MV-4-11 (cell line): Measurements from ENCODE around the gene PRC1.
A peak's percentile ranks its signal among the peaks of the same experiment; 100 is the strongest.

Experiments
- DNase-seq: peaks from one replicate; lab custom pipeline; 2025; lab: John Stamatoyannopoulos, UW

Gene PRC1

DNA sequence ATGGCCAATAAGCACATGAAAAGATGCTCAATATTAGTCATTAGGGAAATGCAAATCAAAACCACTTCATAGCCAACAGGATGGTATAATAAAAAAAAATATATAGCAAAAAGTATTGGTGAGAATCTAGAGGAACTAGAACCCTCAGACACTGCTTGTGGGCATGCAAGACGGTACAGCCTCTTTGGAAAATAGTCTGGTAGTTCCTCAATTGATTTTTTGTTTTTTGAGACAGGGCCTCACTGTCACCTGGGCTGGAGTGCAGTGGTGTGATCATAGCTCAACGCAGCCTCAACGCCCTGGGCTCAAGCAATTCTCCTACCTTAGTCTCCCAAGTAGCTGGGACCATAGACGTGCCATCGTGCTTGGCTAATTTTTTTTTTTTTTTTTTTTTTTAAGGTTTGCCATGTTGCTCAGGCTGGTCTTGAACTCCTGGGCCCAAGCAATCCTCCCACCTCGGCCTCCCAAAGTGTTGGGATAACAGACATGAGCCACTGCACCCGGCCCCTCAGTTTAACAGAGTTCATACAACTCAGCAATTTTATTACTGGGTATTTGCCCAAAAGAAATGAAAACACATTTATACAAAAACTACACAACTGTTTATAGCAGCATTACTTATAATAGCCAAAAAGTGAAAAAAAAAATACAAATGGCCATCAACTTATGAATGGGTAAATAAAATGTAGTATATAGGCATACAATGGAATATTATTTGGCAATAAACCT lies 5.1 kb downstream of the PRC1 start:
- peak; percentile 36 for DNase-seq

DNA sequence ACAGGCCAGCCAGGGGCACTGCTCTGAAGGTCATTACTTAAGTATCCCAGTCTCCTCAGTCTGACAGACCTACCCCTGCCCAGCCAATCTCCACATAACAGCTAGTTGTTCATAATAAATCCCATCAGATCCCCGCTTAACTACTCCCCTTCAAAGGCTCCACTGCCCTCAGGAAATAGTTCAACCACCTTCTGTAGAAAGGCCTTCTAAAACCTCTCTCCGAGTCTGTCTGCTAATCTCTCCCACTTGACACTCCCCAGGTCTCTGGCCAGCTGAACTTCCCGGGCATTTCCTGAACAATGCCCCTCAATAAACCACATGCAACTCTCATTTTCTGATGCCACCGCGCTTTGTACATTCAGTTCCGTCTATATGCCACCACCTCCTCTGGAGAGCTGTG lies 6.0 kb downstream of the PRC1 start:
- peak; percentile 61 for DNase-seq

DNA sequence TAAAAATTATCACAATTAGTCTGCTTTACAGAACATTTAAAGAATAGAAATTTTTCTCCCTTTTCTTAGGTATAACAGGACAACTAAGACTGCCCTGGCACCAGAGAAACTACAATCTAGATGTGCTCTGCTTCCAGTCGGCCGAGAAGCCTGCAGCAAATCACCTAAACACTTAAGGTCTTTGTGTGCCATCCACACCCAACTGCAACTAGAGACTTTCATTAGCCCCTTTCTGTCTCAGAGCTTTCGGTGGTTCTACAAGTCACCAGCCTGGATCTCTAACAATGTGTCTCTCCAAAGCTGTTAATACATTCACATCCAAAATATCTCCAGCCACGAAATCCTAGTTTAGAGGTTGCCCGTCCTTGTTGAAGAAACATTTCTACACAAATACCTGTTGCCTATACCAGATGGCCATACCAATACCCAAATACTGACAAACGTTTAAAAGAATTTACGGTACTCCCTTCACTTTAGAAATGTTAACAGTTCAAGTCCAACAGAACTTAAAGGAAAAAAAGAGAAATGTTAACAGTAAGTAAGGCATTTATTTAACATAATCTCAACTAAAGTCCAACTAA lies 6.7 kb downstream of the PRC1 start:
- DNase-seq, result no peak

DNA sequence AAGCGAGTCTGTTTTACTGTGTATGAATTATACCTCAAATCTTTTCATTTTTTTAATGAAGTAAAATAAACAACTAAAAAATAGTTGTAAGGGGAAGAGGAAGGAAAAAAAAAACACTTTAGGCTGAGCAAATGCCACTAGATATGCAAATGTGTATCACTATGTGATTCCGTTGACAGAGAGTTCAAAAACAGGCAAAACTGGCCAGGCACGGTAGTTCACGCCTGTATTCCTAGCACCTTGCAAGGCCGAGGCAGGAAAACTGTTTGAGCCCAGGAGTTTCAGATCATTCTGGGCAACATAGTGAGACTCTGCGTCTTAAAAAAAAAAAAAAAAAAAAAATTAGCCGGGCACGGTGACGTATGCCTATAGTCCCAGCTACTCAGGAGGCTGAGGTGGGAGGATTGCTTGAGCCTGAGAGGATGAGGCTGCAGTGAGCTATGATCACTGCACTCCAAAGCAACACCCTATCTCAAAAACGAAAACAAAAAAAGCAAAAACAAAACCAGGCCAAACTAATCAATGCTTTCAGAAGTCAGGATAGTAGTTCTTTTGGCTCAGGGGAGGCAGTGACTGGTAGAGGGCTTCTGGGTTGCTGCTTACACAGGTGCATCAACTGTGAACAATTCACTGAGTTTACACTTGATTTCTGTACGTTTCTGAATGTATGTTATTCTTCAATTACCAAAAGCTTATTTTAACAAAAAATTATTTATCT lies 7.4 kb downstream of the PRC1 start:
- no peak for DNase-seq

DNA sequence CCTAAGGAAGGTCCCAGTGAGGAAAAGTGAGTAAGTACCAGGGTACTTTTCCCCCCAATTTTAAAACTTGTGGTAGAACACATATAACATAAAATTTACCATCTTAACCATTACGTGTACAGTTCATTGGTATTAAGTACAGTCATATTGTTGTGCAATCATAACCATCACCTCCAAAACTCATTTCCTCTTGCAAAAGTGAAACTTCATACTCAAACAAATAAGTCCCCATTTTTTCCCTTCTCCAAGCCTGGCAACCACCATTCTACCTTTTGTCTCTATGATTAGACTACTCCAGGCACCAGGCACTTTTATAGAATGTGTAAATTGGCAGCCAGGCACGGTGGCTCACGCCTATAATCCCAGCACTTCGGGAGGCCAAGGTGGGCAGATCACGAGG lies 12.2 kb downstream of the PRC1 start:
- DNase-seq, result peak; percentile 83

DNA sequence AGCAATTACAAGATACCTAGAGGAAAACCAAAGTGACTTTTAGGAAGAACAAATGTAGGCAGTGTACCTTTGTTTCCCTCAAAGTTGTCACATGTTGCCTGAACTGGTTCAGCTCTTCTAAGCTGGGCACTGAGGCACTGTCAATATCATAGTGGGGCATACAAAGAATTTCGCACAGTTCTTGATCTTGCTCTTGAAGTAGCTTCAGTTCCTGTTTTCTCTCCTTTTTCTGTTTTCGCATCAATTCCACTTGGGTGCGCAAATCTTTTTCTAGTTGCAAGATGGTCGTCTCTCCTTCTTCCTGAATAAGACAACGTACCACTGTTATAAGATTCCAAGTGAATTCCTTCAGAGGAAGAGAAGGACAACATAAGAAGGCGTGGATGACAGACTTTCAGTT lies 12.7 kb downstream of the PRC1 start:
- peak; percentile 70 for DNase-seq

DNA sequence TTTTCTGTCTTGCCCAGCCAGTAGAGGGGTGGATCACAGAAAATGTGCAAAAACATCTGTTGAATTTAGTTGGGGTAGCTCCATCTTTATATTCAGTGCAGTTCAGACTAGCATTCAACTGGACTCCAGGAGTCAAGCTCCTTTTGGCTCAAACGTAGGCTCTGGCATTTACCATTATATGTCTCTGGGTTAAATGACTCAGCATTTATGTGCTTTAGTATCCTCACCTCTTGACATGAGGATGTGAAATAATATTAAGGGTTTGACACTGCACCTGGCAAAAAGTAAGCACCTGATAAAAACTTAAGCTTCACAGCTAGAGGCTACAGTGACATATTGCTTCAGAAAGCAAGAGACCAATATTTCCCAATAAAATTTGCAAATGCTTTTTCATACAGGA lies 14.8 kb downstream of the PRC1 start:
- DNase-seq, result no peak

DNA sequence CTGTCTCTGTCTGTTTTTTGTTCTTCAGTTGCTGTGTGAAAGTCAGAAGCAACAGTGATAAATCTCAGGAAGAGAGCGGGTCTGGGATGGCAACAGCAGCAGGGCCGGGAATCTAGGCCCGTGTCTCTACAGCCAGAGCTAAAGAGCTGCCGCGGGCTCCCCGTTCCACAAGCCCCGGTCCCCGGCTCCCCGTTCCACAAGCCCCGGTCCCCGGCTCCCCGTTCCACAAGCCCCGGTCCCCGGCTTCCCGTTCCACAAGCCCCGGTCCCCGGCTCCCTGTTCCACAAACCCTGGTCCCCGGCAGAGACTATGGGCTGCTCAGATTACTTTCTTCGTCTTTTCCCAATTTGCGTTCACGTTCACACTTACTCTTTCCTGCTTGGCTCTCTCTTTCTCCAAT lies 20.1 kb downstream of the PRC1 start:
- DNase-seq, result no peak

DNA sequence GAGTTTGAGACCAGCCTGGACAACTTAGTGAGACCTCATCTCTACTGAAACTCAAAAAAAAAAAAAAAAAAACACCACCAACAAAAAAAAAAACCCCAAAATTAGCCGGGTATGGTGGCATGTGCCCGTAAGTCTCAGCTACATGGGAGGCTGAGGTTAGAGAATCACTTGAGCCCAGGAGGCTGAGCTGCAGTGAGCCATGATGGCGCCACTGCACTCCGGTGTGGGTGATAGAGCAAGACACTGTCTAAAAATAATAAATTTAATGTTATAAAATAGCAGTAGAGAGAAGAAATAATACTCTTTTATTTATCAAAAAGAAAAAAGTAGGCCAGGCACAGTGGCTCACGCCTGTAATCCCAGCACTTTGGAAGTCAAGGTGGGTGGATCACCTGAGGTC lies 22.2 kb downstream of the PRC1 start:
- DNase-seq, result no peak

DNA sequence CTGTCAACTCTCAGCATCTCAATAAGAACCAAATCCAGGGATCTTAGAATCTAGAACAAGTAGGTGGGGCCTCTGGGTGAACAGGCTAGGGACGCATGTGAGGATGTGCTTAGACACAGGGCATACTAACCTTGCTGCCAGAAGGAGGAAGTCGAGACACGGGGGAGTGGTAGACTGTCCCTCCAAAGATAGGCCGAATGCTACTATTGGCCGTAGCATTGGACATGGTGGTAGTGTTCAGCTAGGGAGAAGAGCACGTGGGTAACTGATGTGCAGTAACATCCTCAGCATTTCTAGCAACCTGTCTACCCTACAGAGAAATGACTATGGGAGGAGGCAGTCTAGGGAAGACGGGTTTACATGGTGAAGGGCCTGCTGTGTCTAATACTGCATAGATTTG lies 24.1 kb downstream of the PRC1 start:
- DNase-seq, result peak; percentile 18

DNA sequence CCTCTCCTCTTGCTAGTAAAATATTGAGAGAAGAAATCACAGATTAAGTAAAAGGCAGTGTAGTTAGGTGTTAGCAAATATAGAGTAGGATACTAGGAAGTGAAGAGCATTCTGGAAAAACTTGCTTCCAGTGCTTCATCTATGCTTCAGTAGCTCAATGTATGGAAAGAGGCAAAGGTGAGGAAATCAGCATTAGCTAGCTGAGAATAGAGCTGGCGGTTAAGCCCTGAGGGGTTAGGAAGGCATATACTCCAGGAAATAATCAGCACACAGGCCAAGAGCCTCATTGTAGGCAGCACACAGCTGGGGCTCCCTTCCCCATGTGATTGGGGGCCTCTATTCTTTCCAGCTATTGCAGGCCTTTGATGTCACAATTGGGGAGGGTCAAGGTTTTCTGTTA lies 25.9 kb downstream of the PRC1 start:
- DNase-seq, result no peak

DNA sequence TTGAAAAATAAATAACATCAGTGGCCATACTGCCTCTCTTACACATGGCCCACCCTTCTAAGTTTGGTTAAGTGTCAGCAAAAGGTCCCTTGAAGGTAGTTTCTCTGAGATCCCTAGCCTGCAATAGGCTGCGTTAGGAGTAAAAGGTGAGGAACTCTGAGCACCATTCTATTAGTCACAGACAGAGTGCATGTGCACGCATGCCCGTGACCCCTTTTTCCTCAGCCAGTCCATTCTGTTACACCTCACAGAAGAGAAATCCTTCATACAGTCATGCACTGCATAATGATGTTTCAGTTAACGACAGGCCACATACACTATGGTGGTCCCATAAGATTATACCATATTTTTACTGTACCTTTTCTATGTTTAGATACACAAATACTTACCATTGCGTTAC lies 27.1 kb downstream of the PRC1 start:
- DNase-seq, result no peak

DNA sequence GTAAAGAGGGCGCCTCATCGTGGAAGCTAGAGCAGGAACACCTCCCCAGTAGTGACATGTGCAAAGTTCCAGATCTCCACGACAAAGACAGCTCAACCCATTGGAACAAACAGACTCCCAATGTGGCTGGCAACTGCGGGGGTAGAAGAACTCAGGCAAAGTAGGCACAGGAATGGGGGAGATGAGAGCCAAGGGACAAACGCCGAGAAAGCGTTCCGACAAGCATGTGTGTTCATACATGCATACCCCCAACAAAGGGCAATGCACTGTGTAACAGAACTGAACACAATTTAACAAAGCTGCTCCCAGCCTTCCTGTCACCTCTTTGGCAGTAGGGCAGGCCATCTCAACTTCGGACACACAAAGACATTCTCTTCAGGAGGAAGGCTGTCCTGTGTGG lies 28.1 kb downstream of the PRC1 start:
- no peak for DNase-seq

DNA sequence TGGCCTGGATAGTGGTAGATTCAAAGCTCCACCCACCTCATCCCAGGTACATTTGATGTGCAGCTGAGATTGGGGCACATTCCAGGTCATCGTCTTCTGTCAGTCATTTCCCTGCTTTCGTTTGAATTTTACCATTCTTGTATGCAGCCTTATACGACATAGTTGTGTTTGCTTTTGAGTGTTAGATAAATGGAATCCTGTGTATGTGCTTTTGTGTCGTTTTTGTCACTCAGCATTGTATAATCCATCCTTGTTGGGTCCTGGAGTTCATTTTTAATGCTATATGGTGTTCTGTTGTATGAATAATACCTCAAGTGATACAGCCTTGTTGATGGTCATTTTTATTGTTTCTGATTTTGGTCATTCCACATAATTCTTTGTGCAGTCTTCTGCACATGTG lies 32.3 kb downstream of the PRC1 start:
- no peak for DNase-seq

DNA sequence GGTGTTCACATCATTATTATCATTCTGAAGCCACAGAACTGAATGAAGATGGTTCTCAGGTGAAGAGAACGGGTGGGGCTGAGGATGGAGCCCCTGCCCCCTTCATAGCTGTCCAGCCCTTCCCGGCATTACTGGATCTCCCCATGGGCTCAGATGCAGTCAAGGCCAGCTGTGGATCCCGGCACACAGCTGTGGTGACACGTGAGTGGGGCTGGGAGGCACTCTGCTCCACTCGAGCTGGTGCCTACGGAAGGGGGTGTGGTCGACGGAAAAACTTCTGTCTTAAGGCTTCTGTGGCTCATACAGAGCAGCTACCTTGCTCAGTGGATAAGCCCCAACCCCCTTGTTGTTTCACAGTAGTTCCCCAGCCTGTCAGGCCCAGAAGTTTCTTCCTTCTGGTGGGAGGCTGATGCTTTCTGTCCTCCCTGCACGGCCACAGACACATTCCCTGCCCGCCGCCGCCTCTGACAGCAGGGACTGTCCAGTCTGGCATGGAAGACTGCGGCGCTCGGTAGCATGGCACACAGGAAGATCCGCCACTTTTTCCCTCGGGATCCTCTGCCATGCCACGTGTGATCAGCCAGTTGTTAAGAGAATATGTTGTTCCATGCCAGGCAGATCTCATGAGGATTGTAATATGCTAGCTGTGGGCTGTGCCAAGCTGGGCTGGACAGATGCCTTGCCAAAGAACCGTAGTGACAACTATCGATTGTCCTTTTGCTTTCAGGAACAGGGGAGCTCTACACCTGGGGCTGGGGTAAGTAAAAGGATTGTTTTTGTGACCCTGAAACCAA lies 33.8 kb downstream of the PRC1 start:
- DNase-seq, result no peak

DNA sequence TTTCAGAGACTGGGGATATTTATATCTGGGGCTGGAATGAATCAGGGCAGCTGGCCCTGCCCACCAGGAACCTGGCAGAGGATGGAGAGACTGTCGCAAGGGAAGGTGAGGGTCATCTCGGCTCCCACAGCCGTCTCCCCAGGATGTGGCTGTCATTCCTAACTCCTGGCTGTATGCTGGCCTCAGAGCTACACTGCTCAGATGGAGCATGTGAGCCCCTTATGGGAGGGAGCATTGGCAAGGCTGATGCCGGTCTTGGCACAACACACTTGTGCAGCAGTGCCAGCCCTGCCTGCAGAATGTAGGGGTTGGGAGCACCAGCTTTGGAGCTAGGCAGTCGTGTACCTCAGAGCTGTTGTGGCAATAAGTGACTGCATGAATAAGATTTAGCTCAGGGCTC lies 34.4 kb downstream of the PRC1 start:
- no peak for DNase-seq

DNA sequence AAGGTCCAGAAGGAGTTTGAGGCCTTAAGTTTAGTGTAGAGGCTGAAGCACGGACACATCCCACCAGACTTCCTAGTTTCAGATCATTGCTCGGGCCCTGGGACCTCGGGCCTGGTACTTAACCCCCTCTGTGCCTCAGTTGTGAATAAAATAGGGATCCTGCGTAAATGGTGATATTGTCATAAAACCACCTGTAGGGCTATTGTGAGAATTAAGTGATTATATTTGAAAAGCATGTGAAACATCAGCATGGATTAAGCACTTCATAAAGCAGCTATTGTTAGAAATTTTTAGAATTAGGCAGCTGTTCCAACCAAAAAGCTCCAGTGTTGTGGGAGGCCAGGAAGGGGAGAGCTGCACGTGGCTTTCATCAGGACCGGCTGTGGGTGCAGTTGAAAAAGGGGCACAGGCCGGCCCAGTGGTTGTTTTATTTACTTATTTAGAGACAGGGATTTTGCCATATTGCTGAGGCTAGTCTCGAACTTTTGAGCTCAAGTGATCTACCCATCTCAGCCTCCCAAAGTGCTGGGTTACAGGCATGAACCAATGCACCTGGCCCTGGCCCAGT lies 35.2 kb downstream of the PRC1 start:
- no peak for DNase-seq

DNA sequence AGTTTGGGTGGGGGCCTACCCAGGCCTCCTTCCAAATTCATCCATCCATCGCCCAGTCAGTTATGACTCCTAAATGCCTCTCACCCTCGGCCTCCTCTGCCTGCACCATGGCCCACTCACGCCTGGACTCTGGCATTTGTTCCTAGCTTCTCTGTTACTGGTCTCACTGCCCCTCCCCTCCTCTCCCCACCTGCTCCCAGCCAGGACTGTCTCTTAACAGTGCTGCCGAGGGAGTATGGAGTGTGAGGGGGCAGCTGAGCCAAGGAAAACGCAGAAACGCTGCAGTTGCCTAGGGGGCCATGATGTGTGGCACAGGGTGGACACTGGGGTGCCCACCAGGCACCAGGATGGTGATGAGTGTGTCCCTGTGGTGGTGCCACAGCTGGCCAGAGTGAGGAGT lies 36.5 kb downstream of the PRC1 start:
- no peak for DNase-seq

DNA sequence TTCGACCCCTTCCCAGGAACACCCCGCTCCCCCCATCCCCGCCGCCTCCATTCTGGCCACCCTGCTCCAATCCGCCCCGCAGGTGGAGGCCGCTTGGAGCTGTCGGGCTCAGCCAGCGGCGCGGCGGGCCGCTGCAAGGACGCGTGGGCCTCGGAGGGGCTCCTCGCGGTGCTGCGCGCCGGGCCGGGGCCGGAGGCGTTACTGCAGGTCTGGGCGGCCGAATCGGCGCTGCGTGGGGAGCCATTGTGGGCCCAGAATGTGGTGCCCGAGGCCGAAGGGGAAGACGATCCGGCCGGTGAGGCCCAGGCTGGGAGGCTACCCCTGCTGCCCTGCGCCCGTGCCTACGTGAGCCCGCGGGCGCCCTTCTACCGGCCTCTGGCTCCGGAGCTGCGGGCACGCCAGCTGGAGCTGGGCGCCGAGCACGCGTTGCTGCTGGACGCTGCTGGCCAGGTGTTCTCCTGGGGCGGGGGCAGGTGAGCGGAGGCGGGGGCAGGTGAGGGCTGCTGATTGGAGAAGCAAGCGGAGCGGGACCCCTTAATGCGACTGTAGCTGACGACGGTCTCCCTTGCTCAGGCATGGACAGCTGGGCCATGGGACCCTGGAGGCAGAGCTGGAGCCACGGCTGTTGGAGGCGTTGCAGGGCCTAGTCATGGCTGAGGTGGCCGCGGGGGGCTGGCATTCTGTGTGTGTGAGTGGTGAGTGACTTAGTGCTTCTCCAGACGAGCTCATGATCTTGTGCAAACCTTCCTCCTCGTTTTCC lies 37.1 kb downstream of the PRC1 start:
- DNase-seq, result no peak

DNA sequence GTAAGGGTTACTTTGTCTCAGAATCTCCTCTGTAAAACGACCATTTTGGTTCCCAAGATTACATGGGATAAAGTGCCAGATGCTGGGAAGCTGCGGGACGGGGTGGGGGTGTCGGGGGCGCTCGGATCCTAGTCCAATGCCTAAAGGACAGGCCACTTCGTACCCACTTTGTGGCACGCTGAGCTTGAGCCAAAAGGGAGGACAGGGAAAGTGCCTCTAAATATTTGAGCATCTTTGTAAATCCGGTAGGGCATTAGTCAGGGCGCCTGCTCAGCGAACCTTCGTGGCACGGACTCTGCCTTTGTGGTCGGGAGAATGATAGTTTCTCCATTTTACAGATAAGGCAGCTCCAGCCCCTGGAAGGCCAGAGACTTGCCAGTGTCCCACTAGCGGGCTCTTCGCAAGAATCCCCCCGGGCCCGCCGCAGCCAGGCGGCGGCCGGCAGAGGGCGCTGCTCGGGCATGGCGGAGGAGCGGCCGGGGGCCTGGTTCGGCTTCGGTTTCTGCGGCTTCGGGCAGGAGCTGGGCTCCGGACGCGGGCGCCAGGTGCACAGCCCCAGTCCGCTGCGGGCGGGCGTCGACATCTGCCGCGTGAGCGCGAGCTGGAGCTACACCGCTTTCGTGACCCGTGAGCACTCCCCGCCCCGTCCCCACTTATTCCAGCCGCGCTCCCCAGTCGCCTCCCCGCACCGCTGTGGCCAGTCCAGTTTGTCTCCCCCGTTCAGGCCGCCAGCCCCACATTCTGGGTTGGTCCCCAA lies 37.9 kb downstream of the PRC1 start:
- no peak for DNase-seq
